Vagina (tissue), 2 donors: ENCODE results near the gene CPB1. TPM values are rescaled to one million over a fixed set of nuclear protein-coding genes. Genes with fewer than 3 reads are reported as not detected.

Experiments
- DNase-seq, 2 donors: peaks; one replicate each; pipeline ENCODE4 v3.0.0-alpha.2; 2017; ENCODE audit errors: extremely low spot score in 2 of 2
- H3K27ac ChIP-seq: fragments of 200-600 bp; sonication (generic); one replicate; pipeline ENCODE4 v1.5.1; 2019
- H3K27me3 ChIP-seq: fragments of 200-600 bp; sonication (generic); one replicate; pipeline ENCODE4 v1.5.1; 2019
- H3K36me3 ChIP-seq, 2 donors: fragments of 200-600 bp; sonication (generic); one replicate each; pipeline ENCODE4 v1.5.1; 2017 to 2019
- H3K4me1 ChIP-seq: fragments of 200-600 bp; sonication (generic); one replicate; pipeline ENCODE4 v1.5.1; 2019
- H3K4me3 ChIP-seq, 2 donors: fragments of 200-600 bp; sonication (generic); 1 replicate in 1 of 2; 2 replicates in 1 of 2; pipeline ENCODE4 v1.5.1; 2016 to 2019
- H3K9me3 ChIP-seq: fragments of 200-600 bp; sonication (generic); one replicate; pipeline ENCODE4 v1.5.1; 2019
- CTCF ChIP-seq, 3 experiments: fragments of 450-650 bp in 2 of 3; fragments of 200-600 bp in 1 of 3; sonication (generic) in 1 of 3; IDR thresholded peaks; one replicate each; pipeline ENCODE4 v1.5.1; 2017 to 2019; ENCODE audit warnings: antibody characterized with exemption in 3 of 3, mild to moderate bottlenecking in 2 of 3, moderate library complexity in 2 of 3
- POLR2A ChIP-seq, 2 donors: fragments of 450-650 bp; IDR thresholded peaks; one replicate each; pipeline ENCODE4 v1.6.1; 2017; ENCODE audit warnings: antibody characterized with exemption in 2 of 2, mild to moderate bottlenecking in 2 of 2, moderate library complexity in 2 of 2
- POLR2AphosphoS5 ChIP-seq, 2 donors: sonication (generic); formaldehyde crosslinking; IDR thresholded peaks; one replicate each; pipeline ENCODE4 v1.9.0; 2017; ENCODE audit warnings: antibody characterized with exemption in 2 of 2, mild to moderate bottlenecking in 2 of 2, low read depth in 1 of 2; ENCODE audit not compliant: insufficient read depth in 1 of 2
- intact Hi-C: fragments of 100-400 bp; cut with DNase I; formaldehyde crosslinking; loops from one replicate; pipeline ENCODE4 v1.15.1; 2023
- total RNA-seq: library from RNA; depleted of rRNA; stranded (reverse); fragments of >200 nt; gene quantifications from one replicate; pipeline ENCODE4 v1.2.3, GENCODE V29; 2016

Gene CPB1
- total RNA-seq, 1 donor from 2014 or later: 1.7 TPM

DNA sequence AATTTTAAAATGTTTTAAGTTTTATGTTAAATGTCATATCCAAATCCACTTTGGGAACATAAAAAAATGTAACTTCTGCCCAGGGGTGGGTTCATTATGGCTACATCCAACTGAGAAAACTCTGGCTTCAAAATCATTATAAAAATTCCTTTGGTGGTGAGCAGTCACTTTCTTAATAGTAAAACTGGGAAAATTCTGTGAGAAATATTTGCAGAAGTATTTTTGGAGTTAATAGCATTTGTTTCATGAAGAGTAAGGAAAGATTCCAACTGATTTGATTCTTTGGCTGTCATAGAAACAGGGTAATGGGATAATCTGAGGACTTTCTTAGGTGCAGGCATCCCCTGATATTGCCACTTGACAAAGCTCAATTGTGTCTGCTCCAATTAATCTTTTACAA is 76.3 kb downstream of the CPB1 start:
- Histone ChIP-seq H3K4me3 (no peak overlapping the region), H3K27me3 (no peaks in the 10 kb centered on the region)

DNA sequence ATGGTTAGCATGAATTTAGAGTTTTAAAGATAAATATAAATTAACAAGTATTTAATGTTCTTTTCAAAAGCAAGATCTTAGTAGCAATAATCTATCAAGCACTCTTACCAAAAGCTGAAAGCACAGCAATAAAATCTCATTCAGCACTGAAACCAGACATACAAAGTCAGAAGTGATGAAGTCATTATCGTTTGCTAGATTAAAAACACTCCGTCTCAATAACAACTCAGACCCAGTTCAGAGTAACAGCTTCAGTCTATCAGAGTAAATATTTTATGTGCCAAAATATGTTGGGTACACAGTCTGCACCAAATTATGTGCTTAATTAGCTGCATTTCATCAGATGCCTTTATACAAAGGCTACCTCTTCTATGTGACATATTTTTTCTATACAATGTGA is 79.1 kb downstream of the CPB1 start:
- Histone ChIP-seq H3K9me3 (no peaks in the 10 kb centered on the region), H3K4me3 (no peak overlapping the region), H3K4me1 (no peaks in the 10 kb centered on the region), H3K27me3 (no peaks in the 10 kb centered on the region), H3K27ac (no peak overlapping the region), H3K36me3 (no peaks in the 10 kb centered on the region)
- intact Hi-C loops: no loop called here
- TF ChIP-seq POLR2A (IDR thresholded peaks at IDR 0.05) (no peak), CTCF (IDR thresholded peaks at IDR 0.05) (no peak), POLR2AphosphoS5 (IDR thresholded peaks at IDR 0.05; ENCODE audit: insufficient read depth in 1 of 2, low read depth in 1 of 2) (no peak)
- DNase-seq: no peak

More for the DNA sequence above, 76.3 kb downstream of the CPB1 start:
- intact Hi-C loops: no loop called here
- TF ChIP-seq POLR2A (IDR thresholded peaks at IDR 0.05) (no peak), POLR2AphosphoS5 (IDR thresholded peaks at IDR 0.05; ENCODE audit: insufficient read depth in 1 of 2, low read depth in 1 of 2) (no peak), CTCF (IDR thresholded peaks at IDR 0.05) (no peak)
- H3K4me1 ChIP-seq: no peaks in the 10 kb centered on the region
- no peak overlapping the region for H3K27ac ChIP-seq
- no peak for DNase-seq
- H3K9me3 ChIP-seq: no peaks in the 10 kb centered on the region
- H3K36me3 ChIP-seq: no peaks in the 10 kb centered on the region

Other genes starting within 250 kb of the CPB1 start
- gene AGTR1, start 129.9 kb upstream of the CPB1 start, total RNA-seq: 12.0 TPM
- 14.5 TPM for gene CPA3, start 37.5 kb downstream of the CPB1 start, total RNA-seq
- 45.9 TPM for gene GYG1, start 163.7 kb downstream of the CPB1 start, total RNA-seq